Hepatocyte (in vitro differentiated cells): ENCODE data around the gene SLC18B1.

Experiments used
- EZH2 ChIP-seq: fragments of 200-600 bp; sonication (generic); IDR thresholded peaks from 2 replicates; pipeline ENCODE4 v1.6.1; 2016; ENCODE audit warnings: antibody characterized with exemption, mild to moderate bottlenecking, borderline replicate concordance
- EZH2phosphoT487 ChIP-seq: fragments of 200-600 bp; sonication (generic); IDR thresholded peaks from one replicate; pipeline ENCODE4 v1.6.1; 2018; ENCODE audit warnings: antibody characterized with exemption, mild to moderate bottlenecking, low read depth, moderate library complexity; ENCODE audit not compliant: unreplicated experiment, severe bottlenecking
- TF ChIP-seq, protein P1 (sequence below): fragments of 200-600 bp; sonication (generic); IDR thresholded peaks from 2 replicates; pipeline ENCODE4 v1.5.1; 2016; ENCODE audit warnings: antibody characterized with exemption, mild to moderate bottlenecking; ENCODE audit not compliant: poor library complexity

DNA sequence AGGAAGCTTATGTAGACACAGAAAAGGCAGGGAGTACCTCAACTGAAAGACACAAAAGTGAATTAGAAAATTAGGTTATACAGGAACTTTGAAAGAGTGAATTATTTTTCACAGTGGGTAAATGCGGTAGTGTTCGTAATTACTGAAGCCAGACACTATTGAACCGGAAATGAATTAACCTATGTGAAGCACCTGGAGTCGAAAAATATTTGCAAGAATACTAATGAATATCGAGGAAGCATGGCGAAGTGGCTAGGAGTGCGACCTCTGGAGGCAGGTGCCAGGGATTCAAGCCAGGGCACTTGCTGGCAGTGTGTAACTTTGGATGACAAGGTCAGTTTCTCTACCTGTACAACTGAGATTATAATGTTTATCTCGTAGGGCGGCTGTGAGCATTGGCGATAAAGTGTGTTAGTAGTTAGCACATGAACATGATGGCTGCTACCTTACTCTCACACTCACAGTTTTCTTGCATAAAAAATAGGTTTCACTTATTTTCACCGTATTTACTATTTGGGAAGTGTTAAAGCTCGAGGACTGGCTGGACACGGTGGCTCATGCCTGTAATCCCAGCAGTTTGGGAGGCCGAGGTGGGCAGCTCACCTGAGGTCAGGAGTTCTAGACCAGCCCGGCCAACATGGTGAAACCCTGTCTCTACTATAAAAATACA lies 567 bp upstream of the SLC18B1 start:
- TF ChIP-seq, protein P1, sequence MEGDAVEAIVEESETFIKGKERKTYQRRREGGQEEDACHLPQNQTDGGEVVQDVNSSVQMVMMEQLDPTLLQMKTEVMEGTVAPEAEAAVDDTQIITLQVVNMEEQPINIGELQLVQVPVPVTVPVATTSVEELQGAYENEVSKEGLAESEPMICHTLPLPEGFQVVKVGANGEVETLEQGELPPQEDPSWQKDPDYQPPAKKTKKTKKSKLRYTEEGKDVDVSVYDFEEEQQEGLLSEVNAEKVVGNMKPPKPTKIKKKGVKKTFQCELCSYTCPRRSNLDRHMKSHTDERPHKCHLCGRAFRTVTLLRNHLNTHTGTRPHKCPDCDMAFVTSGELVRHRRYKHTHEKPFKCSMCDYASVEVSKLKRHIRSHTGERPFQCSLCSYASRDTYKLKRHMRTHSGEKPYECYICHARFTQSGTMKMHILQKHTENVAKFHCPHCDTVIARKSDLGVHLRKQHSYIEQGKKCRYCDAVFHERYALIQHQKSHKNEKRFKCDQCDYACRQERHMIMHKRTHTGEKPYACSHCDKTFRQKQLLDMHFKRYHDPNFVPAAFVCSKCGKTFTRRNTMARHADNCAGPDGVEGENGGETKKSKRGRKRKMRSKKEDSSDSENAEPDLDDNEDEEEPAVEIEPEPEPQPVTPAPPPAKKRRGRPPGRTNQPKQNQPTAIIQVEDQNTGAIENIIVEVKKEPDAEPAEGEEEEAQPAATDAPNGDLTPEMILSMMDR = peak; percentile 90
- TF ChIP-seq EZH2phosphoT487 (no peak), EZH2 (no peak)
